Measurements from ENCODE around the gene ELAC2.

ELAC2 gene

GRCh38 chr17:13030459-13031300 lies 12.9 kb upstream of the ELAC2 start:
- H3K4me3 ChIP-seq (ENCODE audit: control insufficient read depth, low read depth, low read length) = no peak overlapping the region
- no peak for DNase-seq (ENCODE audit: low read depth)
- TF ChIP-seq CTCF (IDR thresholded peaks at IDR 0.05; ENCODE audit: control insufficient read depth, insufficient read depth, low read depth, low read length, missing control alignments) = peak; percentile 73

DNA sequence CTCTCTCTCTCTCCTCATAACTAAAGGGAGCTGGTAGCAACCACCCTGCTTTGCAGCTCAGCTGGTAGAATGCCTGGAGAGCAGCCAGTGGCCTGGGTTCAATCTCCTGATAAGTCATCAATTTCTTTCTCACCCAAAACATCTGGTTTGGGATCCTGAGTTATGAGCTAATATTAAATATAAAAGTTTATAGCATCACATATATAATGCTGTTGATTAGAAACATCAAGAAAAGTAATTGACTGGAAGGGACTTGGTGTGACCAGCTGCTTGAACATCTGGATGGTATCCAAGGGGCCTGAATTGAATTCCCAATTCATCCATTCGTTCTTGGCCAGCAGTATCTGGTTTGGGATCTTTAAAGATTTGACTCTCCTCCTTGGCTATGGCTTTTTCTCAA lies 12.2 kb upstream of the ELAC2 start:
- no peak for DNase-seq (ENCODE audit: low read depth)
- no peak for TF ChIP-seq CTCF (IDR thresholded peaks at IDR 0.05; ENCODE audit: control insufficient read depth, insufficient read depth, low read depth, low read length, missing control alignments)
- no peak overlapping the region for H3K4me3 ChIP-seq (ENCODE audit: control insufficient read depth, low read depth, low read length)

DNA sequence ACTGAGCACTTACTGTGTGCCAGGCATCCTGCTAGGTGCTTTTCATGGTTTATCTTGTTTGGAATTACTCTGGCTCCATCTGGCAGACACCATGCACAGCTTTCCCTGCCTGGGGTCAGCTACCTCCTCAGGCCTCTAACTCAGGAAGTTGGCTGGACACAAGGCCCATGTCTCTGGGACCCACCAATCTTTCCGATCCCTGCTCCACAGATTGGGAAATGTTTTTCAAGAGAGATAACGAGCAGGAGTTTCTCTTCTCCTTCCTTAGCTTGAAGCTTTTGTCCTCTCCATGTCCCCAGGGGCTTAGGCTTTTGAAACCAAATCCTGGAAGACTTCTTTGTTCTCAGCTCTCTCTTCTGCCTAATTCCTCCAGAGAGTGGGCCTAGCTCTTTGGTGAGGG lies 11.5 kb upstream of the ELAC2 start:
- no peak for TF ChIP-seq CTCF (IDR thresholded peaks at IDR 0.05; ENCODE audit: control insufficient read depth, insufficient read depth, low read depth, low read length, missing control alignments)
- no peak for DNase-seq (ENCODE audit: low read depth)
- H3K4me3 ChIP-seq (ENCODE audit: control insufficient read depth, low read depth, low read length) = no peak overlapping the region

DNA sequence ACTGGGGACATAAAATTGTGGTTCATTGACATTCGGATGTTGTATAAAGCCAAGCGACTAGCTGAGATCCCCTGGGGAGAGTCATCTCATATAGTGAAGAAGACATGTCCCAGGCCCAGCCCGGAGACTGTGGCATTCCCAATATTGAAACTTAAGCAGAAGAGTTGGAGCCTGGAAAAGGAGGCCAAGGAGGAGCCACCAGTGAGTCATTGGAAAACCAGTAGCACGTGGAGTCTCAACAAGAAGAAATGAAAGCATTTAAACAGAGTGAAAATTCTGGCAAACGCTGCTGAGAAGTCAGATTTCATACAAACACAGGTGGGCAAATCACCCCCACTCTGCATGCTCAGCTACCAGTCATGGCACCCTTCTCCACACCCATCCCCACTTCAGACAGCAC lies 9.4 kb upstream of the ELAC2 start:
- DNase-seq (ENCODE audit: low read depth) = no peak
- no peak overlapping the region for H3K4me3 ChIP-seq (ENCODE audit: control insufficient read depth, low read depth, low read length)
- no peak for TF ChIP-seq CTCF (IDR thresholded peaks at IDR 0.05; ENCODE audit: control insufficient read depth, insufficient read depth, low read depth, low read length, missing control alignments)

DNA sequence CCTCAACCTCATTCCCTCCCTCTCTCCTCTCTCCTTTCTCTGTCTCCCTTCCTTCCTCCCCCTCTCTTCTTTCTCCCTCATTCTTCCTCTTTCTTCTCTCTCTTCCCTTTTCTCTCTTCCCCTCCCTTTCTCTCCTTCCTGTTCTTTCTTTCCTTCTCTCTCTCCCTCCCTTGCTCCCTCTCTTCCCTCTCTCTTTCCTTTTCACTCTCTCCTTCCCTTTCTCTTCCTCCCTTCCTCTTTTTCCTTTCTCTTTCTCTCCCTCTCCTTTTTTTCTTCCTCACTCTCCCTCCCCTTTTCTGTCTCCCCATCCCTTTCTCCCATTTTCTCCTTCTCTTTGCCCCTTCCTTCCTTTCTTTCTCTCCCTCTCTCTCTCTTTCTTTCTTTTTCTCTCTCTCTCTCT lies 7.9 kb upstream of the ELAC2 start:
- no peak for DNase-seq (ENCODE audit: low read depth)
- no peak for TF ChIP-seq CTCF (IDR thresholded peaks at IDR 0.05; ENCODE audit: control insufficient read depth, insufficient read depth, low read depth, low read length, missing control alignments)
- no peak overlapping the region for H3K4me3 ChIP-seq (ENCODE audit: control insufficient read depth, low read depth, low read length)

DNA sequence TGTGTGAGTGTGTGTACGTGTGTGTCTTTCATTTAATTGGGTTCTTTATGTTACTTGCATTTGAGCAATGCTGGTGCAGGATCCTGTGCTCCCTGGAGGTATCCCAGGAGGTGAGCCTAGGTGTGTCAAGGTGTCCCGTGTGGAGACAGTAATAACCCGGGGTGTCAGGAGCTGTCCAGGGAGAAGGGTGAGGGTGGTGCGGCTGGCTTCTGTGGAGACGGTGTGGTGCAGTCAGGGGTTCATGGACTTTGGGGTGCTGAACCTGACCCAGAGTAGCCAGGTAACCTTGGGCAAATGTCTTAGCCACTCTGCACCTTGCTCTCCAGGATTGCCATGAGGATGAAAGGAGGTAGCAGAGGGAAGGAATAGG lies 7.4 kb upstream of the ELAC2 start:
- H3K4me3 ChIP-seq (ENCODE audit: control insufficient read depth, low read depth, low read length) = no peak overlapping the region
- DNase-seq (ENCODE audit: low read depth) = no peak
- TF ChIP-seq CTCF (IDR thresholded peaks at IDR 0.05; ENCODE audit: control insufficient read depth, insufficient read depth, low read depth, low read length, missing control alignments) = no peak

All from AG09309 (cell line).